OCI-LY3 (cell line): Measurements from ENCODE around the gene DSG2.

Source experiments
- EZH2phosphoT487 ChIP-seq: fragments of 200-600 bp; shearing (Covaris generic); IDR thresholded peaks from 2 replicates; pipeline ENCODE4 v1.6.1; 2018; ENCODE audit warnings: antibody characterized with exemption, mixed run types, low read depth
- TF ChIP-seq, protein P1 (sequence below): fragments of 200-600, 300-600 bp; sonication (generic); IDR thresholded peaks from 2 replicates; pipeline ENCODE4 v1.5.1; 2014; ENCODE audit warnings: antibody characterized with exemption, low read length, low read depth

DNA sequence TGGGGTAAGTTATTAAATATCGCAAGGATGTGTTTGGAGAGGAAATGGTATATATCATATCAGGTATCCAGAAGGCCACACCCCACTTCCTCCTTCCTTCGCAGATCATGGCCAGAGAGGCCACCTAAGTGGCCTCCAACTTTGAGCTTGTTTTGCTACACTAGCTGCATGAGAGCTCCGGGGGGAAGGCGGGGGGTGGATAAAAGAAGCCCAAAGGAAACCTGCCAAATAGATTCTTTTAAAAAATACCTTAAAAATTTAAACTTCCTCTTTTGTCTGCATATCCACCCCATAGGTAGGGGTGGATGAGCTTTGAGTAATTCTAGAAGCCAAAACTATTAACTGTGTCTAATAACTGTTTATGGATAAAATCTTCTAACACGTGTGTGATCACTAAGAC lies 88.0 kb downstream of the DSG2 start:
- TF ChIP-seq, protein P1, sequence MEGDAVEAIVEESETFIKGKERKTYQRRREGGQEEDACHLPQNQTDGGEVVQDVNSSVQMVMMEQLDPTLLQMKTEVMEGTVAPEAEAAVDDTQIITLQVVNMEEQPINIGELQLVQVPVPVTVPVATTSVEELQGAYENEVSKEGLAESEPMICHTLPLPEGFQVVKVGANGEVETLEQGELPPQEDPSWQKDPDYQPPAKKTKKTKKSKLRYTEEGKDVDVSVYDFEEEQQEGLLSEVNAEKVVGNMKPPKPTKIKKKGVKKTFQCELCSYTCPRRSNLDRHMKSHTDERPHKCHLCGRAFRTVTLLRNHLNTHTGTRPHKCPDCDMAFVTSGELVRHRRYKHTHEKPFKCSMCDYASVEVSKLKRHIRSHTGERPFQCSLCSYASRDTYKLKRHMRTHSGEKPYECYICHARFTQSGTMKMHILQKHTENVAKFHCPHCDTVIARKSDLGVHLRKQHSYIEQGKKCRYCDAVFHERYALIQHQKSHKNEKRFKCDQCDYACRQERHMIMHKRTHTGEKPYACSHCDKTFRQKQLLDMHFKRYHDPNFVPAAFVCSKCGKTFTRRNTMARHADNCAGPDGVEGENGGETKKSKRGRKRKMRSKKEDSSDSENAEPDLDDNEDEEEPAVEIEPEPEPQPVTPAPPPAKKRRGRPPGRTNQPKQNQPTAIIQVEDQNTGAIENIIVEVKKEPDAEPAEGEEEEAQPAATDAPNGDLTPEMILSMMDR, result no peak
- TF ChIP-seq EZH2phosphoT487, result no peak
